GM12875 (cell line): ENCODE results near the gene ADGRB2.

ENCODE experiments used
- H3K4me3 ChIP-seq: one replicate; pipeline ENCODE4 v1.5.1; 2011; ENCODE audit warnings: low read depth, low read length, control low read depth
- CTCF ChIP-seq: IDR thresholded peaks from 2 replicates; pipeline ENCODE4 v1.5.1; 2011; ENCODE audit warnings: low read depth, mild to moderate bottlenecking, control low read depth, inconsistent platforms, low read length, moderate library complexity, borderline replicate concordance; ENCODE audit not compliant: insufficient read depth

Gene ADGRB2

DNA sequence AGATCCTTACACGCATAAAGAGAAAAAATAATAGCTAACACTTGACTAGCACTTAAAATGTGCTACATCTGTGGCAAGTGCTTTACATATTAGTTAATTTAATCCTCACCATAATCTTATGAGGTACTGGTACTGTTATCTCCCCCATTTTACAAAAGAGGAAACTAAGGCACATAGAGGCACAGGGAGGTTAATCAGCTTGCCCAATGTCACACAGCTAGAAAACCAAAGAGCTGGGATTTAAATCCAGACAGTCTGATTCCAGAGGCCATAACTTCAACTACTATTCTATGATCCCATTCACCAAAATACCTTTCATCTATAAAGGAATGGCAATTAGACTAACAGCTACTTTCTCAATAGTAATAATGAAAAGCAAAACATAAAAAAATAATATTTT, 40.0 kb upstream of the ADGRB2 start:
- TF ChIP-seq CTCF, result no peak
- no peak overlapping the region for H3K4me3 ChIP-seq

- H3K4me3 ChIP-seq, result no peak overlapping the region
- no peak for TF ChIP-seq CTCF
These were observed 39.5 kb upstream of the ADGRB2 start for GRCh38 chr1:31803610-31804009.

GRCh38 chr1:31802190-31803150, 38.3 kb upstream of the ADGRB2 start:
- no peak overlapping the region for H3K4me3 ChIP-seq
- no peak for TF ChIP-seq CTCF

DNA sequence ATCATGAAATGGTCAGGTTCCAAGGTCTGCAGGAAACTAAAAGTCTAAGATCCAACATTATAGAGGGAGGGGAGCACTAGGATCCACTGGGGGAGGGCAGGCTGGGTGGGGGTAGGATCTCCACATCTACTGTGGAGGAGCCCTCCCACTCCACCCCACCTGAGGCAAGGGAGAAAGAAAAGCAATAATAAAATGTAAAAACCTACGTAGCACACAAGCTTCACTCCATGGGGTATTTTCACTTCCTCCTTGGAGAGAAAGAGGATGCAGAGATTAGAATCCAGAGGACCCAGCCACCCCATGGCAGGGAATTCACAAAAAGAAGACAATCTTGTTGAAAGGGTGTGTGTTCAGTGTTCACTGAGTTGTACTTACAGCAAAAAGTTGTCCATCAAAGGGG, 37.3 kb upstream of the ADGRB2 start:
- H3K4me3 ChIP-seq, result no peak overlapping the region
- TF ChIP-seq CTCF, result no peak

GRCh38 chr1:31800674-31800967, 36.5 kb upstream of the ADGRB2 start:
- TF ChIP-seq CTCF, result no peak

GRCh38 chr1:31799895-31800673, 35.9 kb upstream of the ADGRB2 start:
- TF ChIP-seq CTCF, result no peak
- H3K4me3 ChIP-seq, result no peak overlapping the region

More at GRCh38 chr1:31800674-31800967, 36.5 kb upstream of the ADGRB2 start:
- no peak overlapping the region for H3K4me3 ChIP-seq
